IMR-90 (cell line): ENCODE results near the gene PIP5K1B. TPM values are rescaled to one million over a fixed set of nuclear protein-coding genes. Genes with fewer than 3 reads are reported as not detected.

Source experiments
- ATAC-seq: fragments of 200-7000 bp; cut with Tn5 transposase; 2 replicates; pipeline ENCODE4 v1.9.1; 2020; ENCODE audit warnings: low read depth, mild to moderate bottlenecking, moderate library complexity
- BruUV-seq: library from RNA; stranded (reverse); fragments of 400-500 nt; replicated peaks from 2 replicates; lab custom pipeline; 2021; lab: Mats Ljungman, UMichigan
- CTCF ChIA-PET: fragments of 300-600 bp; formaldehyde crosslinking; extraction: SDS; loops from one replicate; lab custom pipeline; 2021; ENCODE audit warnings: antibody characterized with exemption; lab: Yijun Ruan, JAX
- POLR2A ChIA-PET: fragments of 300-600 bp; sonication (Branson Sonifier 250); formaldehyde crosslinking; loops from one replicate; lab custom pipeline; 2022; ENCODE audit warnings: antibody characterized with exemption; ENCODE audit not compliant: unreplicated experiment; lab: Charles Lee
- DNase-seq: peaks from one replicate; pipeline ENCODE4 v3.0.0; 2013
- H2AFZ ChIP-seq: replicated peaks from 2 replicates; pipeline ENCODE3; 2013; ENCODE audit warnings: low read length, mild to moderate bottlenecking; ENCODE audit not compliant: poor library complexity
- H2AK5ac ChIP-seq: 2 replicates; pipeline ENCODE4 v1.6.1; 2013; ENCODE audit warnings: low read depth, low read length, inconsistent platforms
- H2AK9ac ChIP-seq: replicated peaks from 2 replicates; pipeline ENCODE3; 2013; ENCODE audit warnings: mild to moderate bottlenecking, low read depth, low read length, moderate library complexity; ENCODE audit not compliant: poor library complexity
- H2BK120ac ChIP-seq: 2 replicates; pipeline ENCODE4 v1.6.1; 2013; ENCODE audit warnings: low read depth, low read length, inconsistent platforms
- H2BK15ac ChIP-seq: 3 replicates; pipeline ENCODE4 v1.6.1; 2013; ENCODE audit warnings: low read depth, low read length, inconsistent platforms
- H2BK20ac ChIP-seq: 2 replicates; pipeline ENCODE4 v1.6.1; 2013; ENCODE audit warnings: low read depth, mild to moderate bottlenecking, inconsistent platforms, low read length, moderate library complexity
- H2BK5ac ChIP-seq: 2 replicates; pipeline ENCODE4 v1.6.1; 2013; ENCODE audit warnings: mild to moderate bottlenecking, low read depth, low read length, inconsistent platforms; ENCODE audit not compliant: poor library complexity, severe bottlenecking
- H3K14ac ChIP-seq: replicated peaks from 2 replicates; pipeline ENCODE4 v1.6.1; 2013; ENCODE audit warnings: low read depth, low read length, inconsistent platforms
- H3K18ac ChIP-seq: 2 replicates; pipeline ENCODE4 v1.6.1; 2013; ENCODE audit warnings: low read depth, low read length, control low read depth
- H3K23ac ChIP-seq: 2 replicates; pipeline ENCODE4 v1.6.1; 2013; ENCODE audit warnings: low read depth, low read length, inconsistent platforms
- H3K27ac ChIP-seq: 2 replicates; pipeline ENCODE4 v1.5.1; 2013; ENCODE audit warnings: mild to moderate bottlenecking, control low read depth, low read length; ENCODE audit not compliant: insufficient read depth
- H3K27me3 ChIP-seq: 2 replicates; pipeline ENCODE4 v1.6.1; 2013; ENCODE audit warnings: low read length; ENCODE audit not compliant: control insufficient read depth, insufficient read depth
- H3K36me3 ChIP-seq: 2 replicates; pipeline ENCODE4 v1.6.1; 2013; ENCODE audit warnings: low read length, mixed read lengths; ENCODE audit not compliant: control insufficient read depth, insufficient read depth
- H3K4ac ChIP-seq: 2 replicates; pipeline ENCODE4 v1.6.1; 2013; ENCODE audit warnings: low read depth, low read length, inconsistent platforms
- H3K4me1 ChIP-seq: 2 replicates; pipeline ENCODE4 v1.6.1; 2013; ENCODE audit warnings: low read length, mixed read lengths; ENCODE audit not compliant: control insufficient read depth, insufficient read depth
- H3K4me2 ChIP-seq: 2 replicates; pipeline ENCODE4 v1.6.1; 2013; ENCODE audit warnings: low read depth, mild to moderate bottlenecking, control low read depth, low read length, moderate library complexity
- H3K4me3 ChIP-seq: 2 replicates; pipeline ENCODE4 v1.5.1; 2013; ENCODE audit warnings: low read depth, mild to moderate bottlenecking, control low read depth, low read length, moderate library complexity; ENCODE audit not compliant: insufficient read depth
- H3K56ac ChIP-seq: 2 replicates; pipeline ENCODE4 v1.6.1; 2013; ENCODE audit warnings: low read length, inconsistent platforms; ENCODE audit not compliant: insufficient read depth; ENCODE audit errors: extremely low read depth
- H3K79me1 ChIP-seq, 2 experiments: 2 replicates each; pipeline ENCODE4 v1.6.1; 2013; ENCODE audit warnings: low read length in 2 of 2, inconsistent platforms in 1 of 2, low read depth in 1 of 2
- H3K9ac ChIP-seq: 2 replicates; pipeline ENCODE4 v1.6.1; 2013; ENCODE audit warnings: low read depth, low read length, control low read depth
- H3K9me1 ChIP-seq: 2 replicates; pipeline ENCODE4 v1.6.1; 2013; ENCODE audit warnings: low read length, inconsistent platforms; ENCODE audit not compliant: insufficient read depth
- H3K9me3 ChIP-seq: 2 replicates; pipeline ENCODE4 v1.6.1; 2013; ENCODE audit warnings: low read length; ENCODE audit not compliant: control insufficient read depth, insufficient read depth
- H4K20me1 ChIP-seq: 2 replicates; pipeline ENCODE4 v1.6.1; 2013; ENCODE audit warnings: low read length, inconsistent platforms; ENCODE audit not compliant: insufficient read depth
- H4K5ac ChIP-seq: 2 replicates; pipeline ENCODE4 v1.6.1; 2013; ENCODE audit warnings: mild to moderate bottlenecking, low read depth, low read length, control low read depth
- H4K8ac ChIP-seq, 2 experiments: 2 replicates each; pipeline ENCODE4 v1.6.1; 2013; ENCODE audit warnings: low read depth in 2 of 2, low read length in 2 of 2, control low read depth in 1 of 2, inconsistent platforms in 1 of 2
- H4K91ac ChIP-seq: 2 replicates; pipeline ENCODE4 v1.6.1; 2013; ENCODE audit warnings: low read depth, low read length, inconsistent platforms; ENCODE audit not compliant: insufficient read depth
- BHLHE40 ChIP-seq: fragments of 150-350 bp; IDR thresholded peaks from 2 replicates; pipeline ENCODE4 v1.6.1; 2016; ENCODE audit warnings: mild to moderate bottlenecking, low read depth, low read length
- CEBPB ChIP-seq: IDR thresholded peaks from 2 replicates; pipeline ENCODE4 v1.6.1; 2012; ENCODE audit warnings: low read depth, low read length, improper control_type of control experiment
- CHD1 ChIP-seq: IDR thresholded peaks from 2 replicates; pipeline ENCODE4 v1.6.1; 2012; ENCODE audit warnings: low read depth, low read length, improper control_type of control experiment
- CTCF ChIP-seq: conservative IDR thresholded peaks from 2 replicates; pipeline ENCODE4 v1.5.1; 2012; ENCODE audit warnings: mild to moderate bottlenecking, low read depth, low read length, improper control_type of control experiment
- ELK1 ChIP-seq: fragments of 150-350 bp; IDR thresholded peaks from 2 replicates; pipeline ENCODE4 v1.6.1; 2016; ENCODE audit warnings: low read depth, mild to moderate bottlenecking, low read length, moderate library complexity, borderline replicate concordance
- FOS ChIP-seq: fragments of 150-350 bp; IDR thresholded peaks from 2 replicates; pipeline ENCODE4 v1.6.1; 2016; ENCODE audit warnings: low read depth, low read length
- MAFK ChIP-seq: IDR thresholded peaks from 2 replicates; pipeline ENCODE4 v1.6.1; 2012; ENCODE audit warnings: low read depth, low read length, improper control_type of control experiment
- MAZ ChIP-seq: IDR thresholded peaks from 2 replicates; pipeline ENCODE4 v1.6.1; 2012; ENCODE audit warnings: low read depth, mild to moderate bottlenecking, low read length, improper control_type of control experiment, moderate library complexity, borderline replicate concordance
- MXI1 ChIP-seq: IDR thresholded peaks from 2 replicates; pipeline ENCODE4 v1.6.1; 2012; ENCODE audit warnings: low read depth, mild to moderate bottlenecking, low read length, moderate library complexity, borderline replicate concordance
- NFE2L2 ChIP-seq: fragments of 150-350 bp; IDR thresholded peaks from 2 replicates; pipeline ENCODE4 v1.6.1; 2016; ENCODE audit warnings: low read depth, mild to moderate bottlenecking, low read length
- POLR2A ChIP-seq: IDR thresholded peaks from 2 replicates; pipeline ENCODE4 v1.6.1; 2012; ENCODE audit warnings: mild to moderate bottlenecking, low read depth, low read length
- RAD21 ChIP-seq: IDR thresholded peaks from 2 replicates; pipeline ENCODE4 v1.6.1; 2012; ENCODE audit warnings: low read length, improper control_type of control experiment
- RCOR1 ChIP-seq: IDR thresholded peaks from 2 replicates; pipeline ENCODE4 v1.6.1; 2012; ENCODE audit warnings: mild to moderate bottlenecking, low read length, improper control_type of control experiment; ENCODE audit not compliant: insufficient replicate concordance
- RFX5 ChIP-seq: IDR thresholded peaks from 2 replicates; pipeline ENCODE4 v1.8.0; 2012; ENCODE audit warnings: low read depth, mild to moderate bottlenecking, low read length, moderate library complexity
- SMC3 ChIP-seq: fragments of 150-350 bp; IDR thresholded peaks from 2 replicates; pipeline ENCODE4 v1.6.1; 2016; ENCODE audit warnings: low read depth, mild to moderate bottlenecking, antibody characterized with exemption, low read length, moderate library complexity
- WGBS, 2 experiments: methylation state at CpG; one replicate each; pipeline versions ENCODE4 v1.1.5 to v1.1.7; 2013; ENCODE audit warnings: missing lambda C conversion rate in 2 of 2; ENCODE audit not compliant: insufficient read length in 1 of 2; ENCODE audit errors: extremely low coverage in 2 of 2; 5-methylcytosine and 5-hydroxymethylcytosine counted together
- dilution Hi-C: fragments of 300-500 bp; cut with HindIII; formaldehyde crosslinking; loops from one replicate; pipeline ENCODE4 v1.14.3; 2018; ENCODE audit warnings: low sequenced_read_pairs; ENCODE audit not compliant: unreplicated experiment
- in situ Hi-C: fragments of 300-500 bp; cut with MboI; formaldehyde crosslinking; loops from 3 replicates; pipeline ENCODE4 v1.14.3; 2019; ENCODE audit warnings: low sequenced_read_pairs, inconsistent platforms, mixed read lengths
- intact Hi-C: fragments of 100-400 bp; cut with micrococcal nuclease; formaldehyde crosslinking; loops from 2 replicates; pipeline ENCODE4 v1.10.0; 2022
- polyA plus RNA-seq, 3 experiments: library from polyadenylated mRNA; depleted of rRNA; stranded (reverse); fragments of >200 nt; gene quantifications; 2 replicates each; pipeline ENCODE4 v1.2.3, GENCODE V29; 2012; ENCODE audit warnings: low replicate concordance in 1 of 3
- total RNA-seq: library from RNA; depleted of rRNA; stranded (reverse); fragments of >200 nt; gene quantifications from 2 replicates; pipeline ENCODE4 v1.2.3, GENCODE V29; 2012
- TF ChIP-seq, protein P1 (sequence below): fragments of 150-350 bp; IDR thresholded peaks from 2 replicates; pipeline ENCODE4 v1.6.1; 2017; ENCODE audit warnings: mild to moderate bottlenecking, antibody characterized with exemption, low read length, low read depth

The PIP5K1B gene
- total and polyA plus RNA-seq, 2 of the 4 experiments (the other 2 are of a cell fraction), result not detected

- H2AK9ac ChIP-seq, result no peak overlapping the region
- no peaks in the 10 kb centered on the region for H3K36me3 ChIP-seq
- H2AFZ ChIP-seq, result no peak overlapping the region
- H3K23ac ChIP-seq, result no peak overlapping the region
- H2BK5ac ChIP-seq, result no peak overlapping the region
- BruUV-seq, result no TSS peak
- no peaks in the 10 kb centered on the region for H3K9me3 ChIP-seq
- no peak overlapping the region for H4K8ac ChIP-seq
- H3K4ac ChIP-seq, result no peak overlapping the region
- no peaks in the 10 kb centered on the region for H4K20me1 ChIP-seq
- H3K79me1 ChIP-seq, result no peaks in the 10 kb centered on the region
- H3K4me1 ChIP-seq, result no peaks in the 10 kb centered on the region
- H3K56ac ChIP-seq, result no peak overlapping the region
- no peak overlapping the region for H3K14ac ChIP-seq
- ChIA-PET CTCF (no interaction called here), POLR2A (no interaction called here)
- dilution Hi-C loops, result no loop called here
- no peak for TF ChIP-seq RFX5
- TF ChIP-seq CHD1, result no peak
- no peak for TF ChIP-seq BHLHE40
- no peak for TF ChIP-seq ELK1
- no peak for TF ChIP-seq NFE2L2
- no peak for TF ChIP-seq FOS
- no peak for TF ChIP-seq POLR2A
- no peak for TF ChIP-seq MAFK
- TF ChIP-seq, protein P1, sequence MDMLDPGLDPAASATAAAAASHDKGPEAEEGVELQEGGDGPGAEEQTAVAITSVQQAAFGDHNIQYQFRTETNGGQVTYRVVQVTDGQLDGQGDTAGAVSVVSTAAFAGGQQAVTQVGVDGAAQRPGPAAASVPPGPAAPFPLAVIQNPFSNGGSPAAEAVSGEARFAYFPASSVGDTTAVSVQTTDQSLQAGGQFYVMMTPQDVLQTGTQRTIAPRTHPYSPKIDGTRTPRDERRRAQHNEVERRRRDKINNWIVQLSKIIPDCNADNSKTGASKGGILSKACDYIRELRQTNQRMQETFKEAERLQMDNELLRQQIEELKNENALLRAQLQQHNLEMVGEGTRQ, result no peak
- no peak for TF ChIP-seq RAD21
- TF ChIP-seq SMC3, result no peak
- no peak for TF ChIP-seq CEBPB
- no peak for TF ChIP-seq MXI1
- no peak for TF ChIP-seq RCOR1
- no peak for TF ChIP-seq MAZ
- TF ChIP-seq CTCF, result no peak
- H4K5ac ChIP-seq, result no peak overlapping the region
- H2AK5ac ChIP-seq, result no peak overlapping the region
- no peak overlapping the region for H3K9ac ChIP-seq
- WGBS, 2 experiments, result no CpG with 5 or more reads among the region's 3 CpGs
- intact Hi-C loops, result no loop called here
- H3K18ac ChIP-seq, result no peak overlapping the region
- ATAC-seq (no peak), DNase-seq (no peak)
- no peaks in the 10 kb centered on the region for H3K9me1 ChIP-seq
- H3K4me2 ChIP-seq, result no peak overlapping the region
- H3K27me3 ChIP-seq, result no peaks in the 10 kb centered on the region; the same call in 1 of the 2 replicates
- in situ Hi-C loops, result no loop called here
- no peak overlapping the region for H3K4me3 ChIP-seq
- no peak overlapping the region for H3K27ac ChIP-seq
- no peak overlapping the region for H2BK120ac ChIP-seq
- no peak overlapping the region for H4K91ac ChIP-seq
- no peak overlapping the region for H2BK20ac ChIP-seq
- no peak overlapping the region for H2BK15ac ChIP-seq
These were observed 36.8 kb downstream of the PIP5K1B start for GRCh38 chr9:68741704-68742332.
